Measurements from ENCODE around the gene MCM9. TPM values are rescaled to one million over a fixed set of nuclear protein-coding genes. Genes with fewer than 3 reads are reported as not detected.

MCM9 gene
- total and polyA plus RNA-seq, 2 of the 13 experiments (the other 11 are each of a cell fraction or from before 2014, with no cell fraction given) = 3.8 to 17.2 TPM

- TF ChIP-seq YEATS2 (CRISPR knock-in tag; IDR thresholded peaks at IDR 0.05; ENCODE audit: borderline replicate concordance) (peak; percentile 39; the same call in 1 of the 2 replicates), HCFC1 (IDR thresholded peaks at IDR 0.05; ENCODE audit: low read depth, low read length) (no peak), GABPA (IDR thresholded peaks at IDR 0.05; ENCODE audit: low read depth, low read length) (no peak), GABPA (CRISPR knock-in tag; IDR thresholded peaks at IDR 0.05; ENCODE audit: low read depth) (0 out of 2 replicates have a peak, but pooled peaks have one; percentile 39), AFF4 (CRISPR knock-in tag; IDR thresholded peaks at IDR 0.05) (no peak), SMARCE1 (IDR thresholded peaks at IDR 0.05; ENCODE audit: borderline replicate concordance) (no peak), ATF2 (CRISPR knock-in tag; IDR thresholded peaks at IDR 0.05) (no peak), RBFOX2 (IDR thresholded peaks at IDR 0.05; ENCODE audit: low read depth, low read length) (0 out of 2 replicates have a peak, but pooled peaks have one; percentile 32), SIX4 (CRISPR knock-in tag; IDR thresholded peaks at IDR 0.05) (no peak), LBX2 (CRISPR knock-in tag; IDR thresholded peaks at IDR 0.05; ENCODE audit: borderline replicate concordance) (no peak), CREB3 (CRISPR knock-in tag; IDR thresholded peaks at IDR 0.05) (no peak), WIZ (CRISPR knock-in tag; IDR thresholded peaks at IDR 0.05) (no peak), ZFP1 (CRISPR knock-in tag; IDR thresholded peaks at IDR 0.05) (no peak), MYNN (CRISPR knock-in tag; IDR thresholded peaks at IDR 0.05; ENCODE audit: low read depth) (no peak), ZNF577 (CRISPR knock-in tag; IDR thresholded peaks at IDR 0.05; ENCODE audit: borderline replicate concordance, low read depth) (no peak)
- TF ChIP-seq, protein P1, sequence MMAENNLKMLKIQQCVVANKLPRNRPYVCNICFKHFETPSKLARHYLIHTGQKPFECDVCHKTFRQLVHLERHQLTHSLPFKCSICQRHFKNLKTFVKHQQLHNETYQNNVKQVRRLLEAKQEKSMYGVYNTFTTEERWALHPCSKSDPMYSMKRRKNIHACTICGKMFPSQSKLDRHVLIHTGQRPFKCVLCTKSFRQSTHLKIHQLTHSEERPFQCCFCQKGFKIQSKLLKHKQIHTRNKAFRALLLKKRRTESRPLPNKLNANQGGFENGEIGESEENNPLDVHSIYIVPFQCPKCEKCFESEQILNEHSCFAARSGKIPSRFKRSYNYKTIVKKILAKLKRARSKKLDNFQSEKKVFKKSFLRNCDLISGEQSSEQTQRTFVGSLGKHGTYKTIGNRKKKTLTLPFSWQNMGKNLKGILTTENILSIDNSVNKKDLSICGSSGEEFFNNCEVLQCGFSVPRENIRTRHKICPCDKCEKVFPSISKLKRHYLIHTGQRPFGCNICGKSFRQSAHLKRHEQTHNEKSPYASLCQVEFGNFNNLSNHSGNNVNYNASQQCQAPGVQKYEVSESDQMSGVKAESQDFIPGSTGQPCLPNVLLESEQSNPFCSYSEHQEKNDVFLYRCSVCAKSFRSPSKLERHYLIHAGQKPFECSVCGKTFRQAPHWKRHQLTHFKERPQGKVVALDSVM (CRISPR knock-in tag; IDR thresholded peaks at IDR 0.05) = peak; percentile 83
Observed at GRCh38 chr6:118896339-118897136, 38.4 kb downstream of the MCM9 start (continued).
